HepG2 (cell line): Measurements from ENCODE around the gene RNH1. TPM values are rescaled to one million over a fixed set of nuclear protein-coding genes. Genes with fewer than 3 reads are reported as not detected.

Experiments used
- ARID5B ChIP-seq: IDR thresholded peaks from 2 replicates; pipeline ENCODE4 v1.4.0; 2020; ENCODE audit warnings: mild to moderate bottlenecking, missing genetic modification reagents
- CCDC6 ChIP-seq: sonication (generic); formaldehyde crosslinking; IDR thresholded peaks from 2 replicates; pipeline ENCODE4 v1.8.1; 2022; ENCODE audit warnings: mild to moderate bottlenecking, missing genetic modification reagents, moderate library complexity
- DMTF1 ChIP-seq: sonication (generic); formaldehyde crosslinking; IDR thresholded peaks from 2 replicates; pipeline ENCODE4 v1.4.0; 2020; ENCODE audit warnings: mild to moderate bottlenecking, missing genetic modification reagents
- HMG20B ChIP-seq: conservative IDR thresholded peaks from 2 replicates; pipeline ENCODE4 v1.6.1; 2016; ENCODE audit warnings: missing genetic modification reagents, missing compliant biosample characterization
- NFE2 ChIP-seq: sonication (generic); formaldehyde crosslinking; IDR thresholded peaks from 2 replicates; pipeline ENCODE4 v1.4.0; 2020; ENCODE audit warnings: missing genetic modification reagents
- TFE3 ChIP-seq: IDR thresholded peaks from 2 replicates; pipeline ENCODE4 v1.6.1; 2016
- ZGPAT ChIP-seq: IDR thresholded peaks from 2 replicates; pipeline ENCODE4 v1.6.1; 2016; ENCODE audit warnings: mild to moderate bottlenecking
- ZNF782 ChIP-seq: sonication (generic); formaldehyde crosslinking; IDR thresholded peaks from 2 replicates; pipeline ENCODE4 v1.4.0; 2020; ENCODE audit warnings: missing genetic modification reagents, mild to moderate bottlenecking, borderline replicate concordance
- ZNF878 ChIP-seq: sonication (generic); formaldehyde crosslinking; IDR thresholded peaks from 2 replicates; pipeline ENCODE4 v1.8.1; 2023; ENCODE audit warnings: mild to moderate bottlenecking, missing genetic modification reagents, moderate library complexity
- polyA plus RNA-seq, 8 experiments: library from polyadenylated mRNA; depleted of rRNA in 3 of 8; stranded (reverse) in 7 of 8; unstranded in 1 of 8; fragments of >200 nt; fragmentation: Illumina TruSeq in 4 of 8; extraction: Trizol in 4 of 8; gene quantifications; 2 replicates each; pipeline versions ENCODE4 v1.2.1 to v1.2.3, GENCODE V29; 2011 to 2016; ENCODE audit warnings: low read depth in 4 of 8, missing spikeins in 1 of 8, mixed read lengths in 1 of 8; ENCODE audit not compliant: insufficient read depth in 1 of 8
- total RNA-seq, 5 experiments: library from RNA; depleted of rRNA; stranded (reverse); fragments of >200 nt; fragmentation: Illumina TruSeq; extraction: Trizol; gene quantifications; 2 replicates each; pipeline ENCODE4 v1.2.3, GENCODE V29; 2016; ENCODE audit warnings: low read depth in 1 of 5

Gene RNH1
- total and polyA plus RNA-seq, 2 of the 13 experiments (the other 11 are each of a cell fraction or from before 2014, with no cell fraction given), result 36.0 to 74.1 TPM

GRCh38 chr11:538431-539051 is 31.5 kb upstream of the RNH1 start (continued):
- TF ChIP-seq NFE2 (CRISPR knock-in tag) (no peak), DMTF1 (CRISPR knock-in tag) (0 out of 2 replicates have a peak, but pooled peaks have one; percentile 50), CCDC6 (CRISPR knock-in tag) (0 out of 2 replicates have a peak, but pooled peaks have one; percentile 33), ZNF782 (CRISPR knock-in tag) (no peak), TFE3 (CRISPR knock-in tag) (0 out of 2 replicates have a peak, but pooled peaks have one; percentile 26), ZNF878 (CRISPR knock-in tag) (0 out of 2 replicates have a peak, but pooled peaks have one; percentile 64), ZGPAT (peak; percentile 30; the same call in 1 of the 2 replicates), ARID5B (CRISPR knock-in tag) (0 out of 2 replicates have a peak, but pooled peaks have one; percentile 18), HMG20B (CRISPR knock-in tag) (no peak)
